B cell (primary cell): ENCODE data around the gene SLC6A16.

Experiments
- EZH2 ChIP-seq: IDR thresholded peaks from 2 replicates; pipeline ENCODE4 v1.6.1; 2012; ENCODE audit warnings: borderline replicate concordance, low read depth, mild to moderate bottlenecking, moderate library complexity, low read length; ENCODE audit not compliant: insufficient read depth, poor library complexity, severe bottlenecking
- TF ChIP-seq, protein P1 (sequence below): fragments of 200-600 bp; IDR thresholded peaks from one replicate; pipeline ENCODE4 v1.8.0; 2022; ENCODE audit warnings: antibody characterized with exemption, mild to moderate bottlenecking

DNA sequence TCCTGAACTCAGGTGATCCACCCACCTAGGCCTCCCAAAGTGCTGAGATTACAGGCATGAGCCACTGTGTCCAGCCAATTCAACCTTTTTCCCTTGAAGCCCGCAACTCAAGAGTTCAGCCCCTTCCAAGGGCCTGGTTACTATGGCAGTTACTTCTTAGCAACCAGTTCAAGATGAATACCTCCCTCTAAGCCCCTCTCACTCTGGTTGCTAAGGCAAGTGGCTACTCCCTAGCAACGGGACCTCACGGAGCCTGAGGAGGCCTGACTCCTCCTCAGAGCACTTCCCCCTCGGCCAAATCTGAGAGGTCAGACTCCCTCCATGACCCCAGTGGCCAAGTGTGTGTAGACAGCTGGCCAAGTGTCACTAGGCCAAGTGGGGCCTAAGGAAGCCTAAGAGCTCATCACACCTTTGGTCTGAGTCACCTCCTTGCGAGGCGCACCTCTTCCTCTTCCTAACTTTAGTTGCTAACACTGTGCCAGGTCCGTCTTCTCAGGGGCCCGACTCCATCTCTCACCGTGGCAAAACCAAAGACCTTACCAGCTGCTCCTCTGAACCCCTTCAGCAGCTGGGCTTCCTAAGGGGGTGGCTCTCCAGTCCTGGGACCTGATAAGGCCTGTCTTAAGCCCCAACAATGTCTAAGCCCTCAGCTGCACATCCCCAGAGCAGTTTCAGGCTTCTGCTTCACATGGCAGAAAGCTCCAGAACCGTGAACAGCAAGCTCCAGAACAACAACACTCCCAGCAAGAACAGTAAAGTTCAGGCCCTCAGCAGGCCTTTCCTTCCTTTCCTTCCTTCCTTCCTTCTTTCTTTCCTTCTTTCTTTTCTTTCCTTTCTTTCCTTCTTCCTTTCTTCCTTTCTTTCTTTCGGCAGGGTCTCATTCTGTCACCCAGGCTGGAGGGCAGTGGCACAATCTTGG lies 19.8 kb upstream of the SLC6A16 start:
- TF ChIP-seq, protein P1, sequence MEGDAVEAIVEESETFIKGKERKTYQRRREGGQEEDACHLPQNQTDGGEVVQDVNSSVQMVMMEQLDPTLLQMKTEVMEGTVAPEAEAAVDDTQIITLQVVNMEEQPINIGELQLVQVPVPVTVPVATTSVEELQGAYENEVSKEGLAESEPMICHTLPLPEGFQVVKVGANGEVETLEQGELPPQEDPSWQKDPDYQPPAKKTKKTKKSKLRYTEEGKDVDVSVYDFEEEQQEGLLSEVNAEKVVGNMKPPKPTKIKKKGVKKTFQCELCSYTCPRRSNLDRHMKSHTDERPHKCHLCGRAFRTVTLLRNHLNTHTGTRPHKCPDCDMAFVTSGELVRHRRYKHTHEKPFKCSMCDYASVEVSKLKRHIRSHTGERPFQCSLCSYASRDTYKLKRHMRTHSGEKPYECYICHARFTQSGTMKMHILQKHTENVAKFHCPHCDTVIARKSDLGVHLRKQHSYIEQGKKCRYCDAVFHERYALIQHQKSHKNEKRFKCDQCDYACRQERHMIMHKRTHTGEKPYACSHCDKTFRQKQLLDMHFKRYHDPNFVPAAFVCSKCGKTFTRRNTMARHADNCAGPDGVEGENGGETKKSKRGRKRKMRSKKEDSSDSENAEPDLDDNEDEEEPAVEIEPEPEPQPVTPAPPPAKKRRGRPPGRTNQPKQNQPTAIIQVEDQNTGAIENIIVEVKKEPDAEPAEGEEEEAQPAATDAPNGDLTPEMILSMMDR: no peak
- no peak for TF ChIP-seq EZH2
